ENCODE measurements around the gene MFN1. TPM values are rescaled to one million over a fixed set of nuclear protein-coding genes. Genes with fewer than 3 reads are reported as not detected.

MFN1 gene
- total RNA-seq, 3 donors from 2014 or later (not counting 1 experiment from before 2014, with no cell fraction given): 42.4 to 52.9 (median 47.2) TPM

GRCh38 chr3:179324270-179324754 is 23.2 kb upstream of the MFN1 start:
- H3K4me3 Mint-ChIP-seq: peak overlapping the region; percentile 90
- ATAC-seq: no peak
- no peaks in the 10 kb centered on the region for H3K27me3 ChIP-seq (ENCODE audit: control insufficient read depth, insufficient read depth, low read length)
- peaks cover 29% of the 10 kb centered on the region in 2 donors for H3K4me1 Mint-ChIP-seq
- DNase-seq: peak in 1 of 2 donors; percentile 52
- H3K9me3 Mint-ChIP-seq: no peaks in the 10 kb centered on the region
- H3K4me3 ChIP-seq (ENCODE audit: low read length): peak overlapping the region; percentile 98
- intact Hi-C loops (cut with micrococcal nuclease): no loop called here
- no peaks in the 10 kb centered on the region for H3K36me3 Mint-ChIP-seq
- H3K9me3 ChIP-seq (ENCODE audit: control insufficient read depth, insufficient read depth, low read length): no peaks in the 10 kb centered on the region
- peak overlapping the region; percentile 92 to 94 for H3K27ac Mint-ChIP-seq
- no peak for TF ChIP-seq CTCF (IDR thresholded peaks at IDR 0.05)
- peaks cover 18% of the 10 kb centered on the region for H3K36me3 ChIP-seq (ENCODE audit: control insufficient read depth, insufficient read depth, low read length)
- H3K27me3 Mint-ChIP-seq (ENCODE audit: low read depth in 2 of 2): no peaks in the 10 kb centered on the region
- H3K27ac ChIP-seq (ENCODE audit: low read length): peak overlapping the region; percentile 97
- H3K4me1 ChIP-seq (ENCODE audit: control insufficient read depth, insufficient read depth, low read length): peaks cover 17% of the 10 kb centered on the region
- WGBS (ENCODE audit: insufficient coverage): 4% methylated on average over 8 of the region's 8 CpGs

- no peak overlapping the region for H3K4me3 Mint-ChIP-seq
- no peak overlapping the region for H3K27ac Mint-ChIP-seq
- TF ChIP-seq CTCF (IDR thresholded peaks at IDR 0.05): no peak
- DNase-seq (no peak), ATAC-seq (no peak)
- H3K27me3 ChIP-seq (ENCODE audit: control insufficient read depth, insufficient read depth, low read length): no peaks in the 10 kb centered on the region
- H3K36me3 ChIP-seq (ENCODE audit: control insufficient read depth, insufficient read depth, low read length): peaks cover 68% of the 10 kb centered on the region
- 94% methylated on average over 1 of the region's 1 CpG for WGBS (ENCODE audit: insufficient coverage)
- no peak overlapping the region for H3K27ac ChIP-seq (ENCODE audit: low read length)
- H3K36me3 Mint-ChIP-seq: peaks cover 11% of the 10 kb centered on the region
- H3K27me3 Mint-ChIP-seq (ENCODE audit: low read depth in 2 of 2): no peaks in the 10 kb centered on the region
- H3K4me1 ChIP-seq (ENCODE audit: control insufficient read depth, insufficient read depth, low read length): peaks cover 1% of the 10 kb centered on the region
- no peaks in the 10 kb centered on the region for H3K9me3 ChIP-seq (ENCODE audit: control insufficient read depth, insufficient read depth, low read length)
- intact Hi-C loops (cut with micrococcal nuclease): no loop called here
- peaks cover under 1% of the 10 kb centered on the region in 2 donors for H3K4me1 Mint-ChIP-seq
- no peak overlapping the region for H3K4me3 ChIP-seq (ENCODE audit: low read length)
- H3K9me3 Mint-ChIP-seq: no peaks in the 10 kb centered on the region
Observed at GRCh38 chr3:179330438-179330837, 17.1 kb upstream of the MFN1 start.

- H3K9me3 Mint-ChIP-seq: no peaks in the 10 kb centered on the region
- no peaks in the 10 kb centered on the region for H3K27me3 ChIP-seq (ENCODE audit: control insufficient read depth, insufficient read depth, low read length)
- H3K27ac ChIP-seq (ENCODE audit: low read length): no peak overlapping the region
- peaks cover 76% of the 10 kb centered on the region for H3K36me3 ChIP-seq (ENCODE audit: control insufficient read depth, insufficient read depth, low read length)
- intact Hi-C loops (cut with micrococcal nuclease): no loop called here
- H3K4me1 Mint-ChIP-seq: no peaks in the 10 kb centered on the region
- no peaks in the 10 kb centered on the region for H3K27me3 Mint-ChIP-seq (ENCODE audit: low read depth in 2 of 2)
- H3K4me3 ChIP-seq (ENCODE audit: low read length): no peak overlapping the region
- 100% methylated on average over 4 of the region's 4 CpGs for WGBS (ENCODE audit: insufficient coverage)
- no peaks in the 10 kb centered on the region for H3K9me3 ChIP-seq (ENCODE audit: control insufficient read depth, insufficient read depth, low read length)
- ATAC-seq (no peak), DNase-seq (no peak)
- H3K4me1 ChIP-seq (ENCODE audit: control insufficient read depth, insufficient read depth, low read length): no peaks in the 10 kb centered on the region
- peaks cover 11% of the 10 kb centered on the region for H3K36me3 Mint-ChIP-seq
- H3K27ac Mint-ChIP-seq: no peak overlapping the region
- no peak for TF ChIP-seq CTCF (IDR thresholded peaks at IDR 0.05)
- no peak overlapping the region for H3K4me3 Mint-ChIP-seq
Observed at GRCh38 chr3:179332240-179332639, 15.3 kb upstream of the MFN1 start.

- TF ChIP-seq CTCF (IDR thresholded peaks at IDR 0.05): no peak
- intact Hi-C loops (cut with micrococcal nuclease): no loop called here
- Mint-ChIP-seq H3K4me3 (no peak overlapping the region), H3K36me3 (peaks cover 11% of the 10 kb centered on the region), H3K4me1 (no peaks in the 10 kb centered on the region), H3K9me3 (no peaks in the 10 kb centered on the region), H3K27ac (no peak overlapping the region), H3K27me3 (ENCODE audit: low read depth in 2 of 2) (no peaks in the 10 kb centered on the region)
- no peaks in the 10 kb centered on the region for H3K4me1 ChIP-seq (ENCODE audit: control insufficient read depth, insufficient read depth, low read length)
- H3K9me3 ChIP-seq (ENCODE audit: control insufficient read depth, insufficient read depth, low read length): no peaks in the 10 kb centered on the region
- H3K27ac ChIP-seq (ENCODE audit: low read length): no peak overlapping the region
- WGBS (ENCODE audit: insufficient coverage): 100% methylated on average over 2 of the region's 2 CpGs
- peaks cover 69% of the 10 kb centered on the region for H3K36me3 ChIP-seq (ENCODE audit: control insufficient read depth, insufficient read depth, low read length)
- H3K4me3 ChIP-seq (ENCODE audit: low read length): no peak overlapping the region
- no peak for DNase-seq
- ATAC-seq: no peak
- no peaks in the 10 kb centered on the region for H3K27me3 ChIP-seq (ENCODE audit: control insufficient read depth, insufficient read depth, low read length)
Observed at GRCh38 chr3:179333084-179333483, 14.4 kb upstream of the MFN1 start.
